BLaER1 treated with 17β-estradiol and CSF1 and Interleukin-3, amounts not matched to agents 10 nM and 100 nM (cell line): Measurements from ENCODE around the gene RMDN3.

Experiments used
- H3K27ac ChIP-seq, 11 experiments: shearing (Covaris generic); formaldehyde crosslinking; 2 replicates each; pipeline ENCODE4 v1.8.1; 2022
- H3K27me3 ChIP-seq, 11 experiments: shearing (Covaris generic); formaldehyde crosslinking; 2 replicates each; pipeline ENCODE4 v1.8.1; 2022
- H3K36me3 ChIP-seq, 11 experiments: shearing (Covaris generic); formaldehyde crosslinking; 2 replicates each; pipeline ENCODE4 v1.8.1; 2022
- H3K4me1 ChIP-seq, 10 experiments: shearing (Covaris generic); formaldehyde crosslinking; 2 replicates each; pipeline ENCODE4 v1.8.1; 2022
- H3K4me2 ChIP-seq, 11 experiments: shearing (Covaris generic); formaldehyde crosslinking; 2 replicates each; pipeline ENCODE4 v1.8.1; 2022
- H3K4me3 ChIP-seq, 10 experiments: shearing (Covaris generic); formaldehyde crosslinking; 2 replicates each; pipeline ENCODE4 v1.8.1; 2022
- H3K9ac ChIP-seq, 11 experiments: shearing (Covaris generic); formaldehyde crosslinking; 2 replicates each; pipeline ENCODE4 v1.8.1; 2022
- H3K9me3 ChIP-seq, 11 experiments: shearing (Covaris generic); formaldehyde crosslinking; replicated peaks in 1 of 11; 2 replicates each; pipeline ENCODE4 v1.8.1; 2022
- H4K20me1 ChIP-seq, 11 experiments: shearing (Covaris generic); formaldehyde crosslinking; 2 replicates each; pipeline ENCODE4 v1.8.1; 2022
- Cebpa-rat ChIP-seq, 11 experiments: shearing (Covaris generic); IDR thresholded peaks; 2 replicates each; pipeline ENCODE4 v1.8.1; 2022

Gene RMDN3

GRCh38 chr15:40693904-40694687 lies 61.0 kb downstream of the RMDN3 start:
- peak overlapping the region; percentile 73 to 92 (median 89) for H3K27ac ChIP-seq
- H3K4me1 ChIP-seq, result peaks cover 18 to 37% (median 31%) of the 10 kb centered on the region in 10 experiments
- no peaks in the 10 kb centered on the region for H3K9me3 ChIP-seq
- H3K4me2 ChIP-seq, result peak overlapping the region; percentile 83 to 97 (median 91)
- peaks cover 3 to 23% (median 16%) of the 10 kb centered on the region in 11 experiments; a peak in 18 of 22 replicates for H3K36me3 ChIP-seq
- no peaks in the 10 kb centered on the region for H3K27me3 ChIP-seq
- peaks cover 0 to 10% (median 0%) of the 10 kb centered on the region in 11 experiments; a peak in 4 of 22 replicates for H4K20me1 ChIP-seq
- H3K9ac ChIP-seq, result peak overlapping the region; percentile 82 to 93 (median 90)
- peak overlapping the region; percentile 80 to 97 (median 88) for H3K4me3 ChIP-seq
- TF ChIP-seq Cebpa-rat (IDR thresholded peaks at IDR 0.05), result no peak

GRCh38 chr15:40691737-40692136 lies 63.3 kb downstream of the RMDN3 start:
- no peak for TF ChIP-seq Cebpa-rat (IDR thresholded peaks at IDR 0.05)
- H3K9ac ChIP-seq, result no peak overlapping the region
- no peak overlapping the region for H3K4me2 ChIP-seq

GRCh38 chr15:40688932-40689799 lies 65.9 kb downstream of the RMDN3 start:
- Histone ChIP-seq H3K27ac (no peak overlapping the region), H3K4me2 (no peak overlapping the region), H3K9me3 (no peaks in the 10 kb centered on the region), H3K9ac (no peak overlapping the region), H3K4me3 (no peak overlapping the region), H3K27me3 (no peaks in the 10 kb centered on the region), H3K4me1 (peaks cover 10 to 18% (median 12%) of the 10 kb centered on the region in 10 experiments), H3K36me3 (peaks cover 0 to 11% (median 3%) of the 10 kb centered on the region in 11 experiments; a peak in 5 of 22 replicates), H4K20me1 (no peaks in the 10 kb centered on the region)
- no peak for TF ChIP-seq Cebpa-rat (IDR thresholded peaks at IDR 0.05)

More at GRCh38 chr15:40691737-40692136, 63.3 kb downstream of the RMDN3 start:
- H3K27me3 ChIP-seq, result no peaks in the 10 kb centered on the region
- no peaks in the 10 kb centered on the region for H3K9me3 ChIP-seq
- H3K27ac ChIP-seq, result no peak overlapping the region
- H4K20me1 ChIP-seq, result no peaks in the 10 kb centered on the region; a peak in 1 of 22 replicates
- H3K36me3 ChIP-seq, result peaks cover 0 to 8% (median 3%) of the 10 kb centered on the region in 11 experiments; a peak in 4 of 22 replicates
- no peak overlapping the region for H3K4me3 ChIP-seq
- peaks cover 18 to 27% (median 21%) of the 10 kb centered on the region in 10 experiments for H3K4me1 ChIP-seq
